GM19238 (cell line): Measurements from ENCODE around the gene PTP4A2.
"Not testable (repeated sequence)": the region's sequence is repeated elsewhere in the genome, so short reads cannot be mapped to it uniquely, and the experiment has no call there.

ENCODE experiments used
- DNase-seq: peaks from one replicate; pipeline ENCODE4 v3.0.0; 2011; ENCODE audit warnings: low spot score; ENCODE audit not compliant: insufficient read length

The PTP4A2 gene

GRCh38 chr1:31951276-31951675 is 13.1 kb upstream of the PTP4A2 start:
- no peak for DNase-seq

DNA sequence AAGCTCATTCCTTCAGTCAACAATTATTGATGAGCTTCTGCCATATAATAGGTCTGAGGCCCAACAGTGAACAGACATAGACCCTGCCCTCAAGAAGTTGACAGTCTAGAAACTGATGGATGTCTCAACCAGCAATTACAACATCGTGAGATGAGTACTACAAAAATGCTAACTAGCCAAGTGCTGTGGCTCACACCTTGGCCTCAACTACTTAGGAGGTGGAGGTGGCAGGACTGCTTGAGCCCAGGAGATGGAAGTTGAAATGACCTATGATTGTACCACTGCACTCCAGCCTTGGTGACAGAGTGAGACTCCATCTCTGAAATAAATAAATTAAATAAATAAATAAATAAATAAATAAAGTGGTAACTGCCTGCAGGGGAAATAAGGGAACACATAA is 11.7 kb upstream of the PTP4A2 start:
- DNase-seq: no peak

DNA sequence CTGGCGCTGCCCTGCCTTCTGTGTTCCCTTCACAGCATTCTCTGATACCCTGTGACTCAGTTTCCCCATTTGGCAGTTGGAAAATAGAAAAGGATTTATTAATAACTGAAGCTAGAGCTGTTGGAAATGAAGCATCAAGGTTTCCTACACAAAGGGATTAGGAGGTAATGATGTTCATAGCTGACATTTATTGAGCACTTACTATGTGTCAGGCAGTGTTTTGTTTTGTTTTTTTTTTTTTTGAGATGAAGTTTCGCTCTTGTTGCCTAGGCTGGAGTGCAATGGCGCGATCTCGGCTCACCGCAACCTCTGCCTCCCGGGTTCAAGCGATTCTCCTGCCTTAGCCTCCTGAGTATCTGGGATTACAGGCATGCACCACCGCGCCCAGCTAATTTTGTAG is 7.5 kb upstream of the PTP4A2 start:
- DNase-seq: not testable (repeated sequence)

DNA sequence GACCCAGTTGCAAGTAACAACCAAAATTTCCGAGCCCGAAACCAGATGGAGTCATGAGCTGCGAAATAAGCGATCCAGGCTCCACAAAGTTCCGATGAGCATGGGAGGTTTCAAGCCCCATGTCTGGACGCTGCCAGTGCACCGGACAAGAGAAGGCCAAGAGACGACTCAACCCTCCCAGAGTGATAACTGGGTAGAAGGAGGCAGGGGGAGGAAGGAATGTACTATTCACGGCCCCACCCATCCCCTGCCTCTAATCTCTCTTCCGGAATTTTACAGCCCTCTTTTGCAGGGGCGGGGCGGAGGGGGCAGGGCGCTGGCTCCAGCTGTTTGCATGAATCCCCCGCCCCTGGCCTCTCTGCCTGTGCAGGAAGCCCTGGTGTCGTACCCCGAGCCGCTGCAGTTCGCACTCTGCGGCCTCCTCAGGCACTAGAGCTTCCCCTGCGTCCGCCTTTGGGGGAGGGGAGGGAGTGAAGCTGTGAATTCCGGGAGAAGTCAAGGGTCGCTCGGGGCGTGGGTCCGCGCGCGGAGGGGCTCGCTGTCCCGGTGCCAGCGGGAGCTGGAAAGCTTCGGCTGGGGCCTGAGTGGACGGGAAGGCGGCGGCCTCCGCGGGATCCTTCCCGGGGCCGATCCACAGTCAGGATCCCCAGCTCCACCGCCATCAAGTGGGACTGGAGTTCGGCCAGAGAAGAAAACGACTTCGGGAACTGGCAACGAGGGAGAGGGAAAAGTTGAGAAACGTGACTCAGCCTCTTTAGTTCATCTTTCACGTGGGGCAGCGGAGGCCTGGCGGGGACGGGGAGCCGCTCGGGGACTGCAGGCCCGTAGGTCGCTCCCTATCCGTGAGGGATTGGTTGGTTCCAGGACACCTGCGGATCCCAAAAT is 6.3 kb upstream of the PTP4A2 start:
- DNase-seq: peak; percentile 88

GRCh38 chr1:31943546-31944184 is 5.5 kb upstream of the PTP4A2 start:
- DNase-seq: no peak

- not testable (repeated sequence) for DNase-seq
These were observed 3.9 kb upstream of the PTP4A2 start for GRCh38 chr1:31942061-31942460.

GRCh38 chr1:31939484-31940329 is 1.5 kb upstream of the PTP4A2 start:
- peak; percentile 67 for DNase-seq

DNA sequence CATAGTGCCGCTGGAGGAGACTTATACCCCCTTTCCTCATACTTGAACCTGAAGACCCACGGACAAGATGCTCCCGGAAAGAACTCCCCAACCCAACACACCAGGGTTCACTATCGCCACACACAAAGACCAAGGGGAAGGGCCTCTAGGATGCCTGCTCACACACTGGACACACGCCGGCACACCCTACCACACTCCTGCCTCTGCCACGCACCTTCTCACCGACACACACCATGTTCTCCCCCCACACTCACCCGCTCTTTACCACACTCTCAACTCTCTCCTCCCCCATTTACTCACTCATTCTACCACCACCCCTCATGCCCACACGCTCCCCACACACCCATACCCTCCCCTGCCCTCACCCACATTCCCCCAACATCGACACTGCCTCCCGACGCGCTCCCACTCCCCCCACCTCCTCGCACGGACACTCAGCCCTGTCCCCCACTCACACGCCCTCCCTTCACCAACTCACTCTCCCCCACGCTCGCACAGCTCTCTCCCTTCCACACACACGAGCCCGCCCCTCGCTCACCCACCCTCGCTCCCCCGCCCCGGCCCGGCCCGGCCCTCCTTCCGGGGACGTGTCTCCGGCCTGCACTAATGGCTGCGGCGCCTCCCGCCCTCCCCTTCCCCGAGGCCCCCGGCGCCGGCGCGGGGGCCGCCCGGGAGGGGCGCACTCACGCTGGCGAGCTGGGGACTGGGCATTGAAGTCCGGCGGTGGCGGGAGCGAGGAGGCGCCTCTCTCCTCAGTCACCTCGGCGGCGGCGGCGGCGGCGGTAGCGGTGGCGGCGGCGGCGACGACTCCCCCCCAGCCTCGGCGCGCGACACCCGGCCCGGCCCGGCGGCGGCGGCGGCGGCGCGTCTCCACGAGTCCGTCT is 626 bp downstream of the PTP4A2 start:
- DNase-seq: peak; percentile 69

DNA sequence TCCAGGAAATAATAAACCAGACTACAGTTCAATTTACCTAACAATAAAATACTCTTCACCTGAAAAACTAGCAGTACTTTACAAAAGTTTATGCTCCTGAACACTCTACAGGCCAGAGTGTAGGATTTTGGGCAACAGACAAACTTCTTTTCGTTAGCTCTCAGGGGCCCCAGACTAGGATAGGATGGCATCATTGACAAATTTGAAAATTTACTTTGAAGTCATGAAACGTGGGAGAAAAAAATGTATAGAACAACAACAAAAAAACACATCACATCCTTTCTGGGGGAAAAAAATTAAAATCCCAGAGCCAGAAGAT is 1.2 kb downstream of the PTP4A2 start:
- no peak for DNase-seq

DNA sequence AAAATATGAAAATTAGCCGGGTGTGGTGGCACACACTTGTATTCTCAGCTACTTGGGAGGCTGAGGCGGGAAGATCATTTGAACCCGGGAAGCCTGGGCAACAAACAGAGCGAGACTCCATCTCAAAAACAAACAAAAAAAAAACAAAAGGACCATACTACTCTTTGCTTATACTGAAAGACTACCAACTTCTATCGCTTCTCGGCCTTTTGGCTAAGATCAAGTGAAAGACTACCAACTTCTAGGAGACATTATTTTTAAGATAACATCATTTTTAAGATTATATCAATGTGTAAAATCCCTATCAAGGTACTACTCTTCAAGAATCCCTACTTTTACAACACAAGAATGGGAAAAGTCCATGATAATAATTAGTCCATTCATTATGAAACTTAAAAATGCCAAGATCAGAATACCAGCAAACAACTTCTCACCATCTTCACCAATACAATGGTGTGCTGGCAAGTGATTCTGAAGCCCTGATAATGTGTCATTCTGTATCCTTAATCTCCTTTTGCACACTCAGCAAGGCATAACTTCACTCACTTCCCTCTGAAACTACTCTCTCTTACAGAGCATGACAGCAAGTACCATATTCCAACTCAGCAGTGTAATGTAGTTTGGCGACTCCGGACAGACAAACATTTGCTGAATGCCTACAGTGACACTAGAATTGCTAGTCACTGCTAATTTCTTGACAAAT is 1.7 kb downstream of the PTP4A2 start:
- no peak for DNase-seq

- no peak for DNase-seq
These were observed 3.2 kb downstream of the PTP4A2 start for GRCh38 chr1:31934706-31935629.

DNA sequence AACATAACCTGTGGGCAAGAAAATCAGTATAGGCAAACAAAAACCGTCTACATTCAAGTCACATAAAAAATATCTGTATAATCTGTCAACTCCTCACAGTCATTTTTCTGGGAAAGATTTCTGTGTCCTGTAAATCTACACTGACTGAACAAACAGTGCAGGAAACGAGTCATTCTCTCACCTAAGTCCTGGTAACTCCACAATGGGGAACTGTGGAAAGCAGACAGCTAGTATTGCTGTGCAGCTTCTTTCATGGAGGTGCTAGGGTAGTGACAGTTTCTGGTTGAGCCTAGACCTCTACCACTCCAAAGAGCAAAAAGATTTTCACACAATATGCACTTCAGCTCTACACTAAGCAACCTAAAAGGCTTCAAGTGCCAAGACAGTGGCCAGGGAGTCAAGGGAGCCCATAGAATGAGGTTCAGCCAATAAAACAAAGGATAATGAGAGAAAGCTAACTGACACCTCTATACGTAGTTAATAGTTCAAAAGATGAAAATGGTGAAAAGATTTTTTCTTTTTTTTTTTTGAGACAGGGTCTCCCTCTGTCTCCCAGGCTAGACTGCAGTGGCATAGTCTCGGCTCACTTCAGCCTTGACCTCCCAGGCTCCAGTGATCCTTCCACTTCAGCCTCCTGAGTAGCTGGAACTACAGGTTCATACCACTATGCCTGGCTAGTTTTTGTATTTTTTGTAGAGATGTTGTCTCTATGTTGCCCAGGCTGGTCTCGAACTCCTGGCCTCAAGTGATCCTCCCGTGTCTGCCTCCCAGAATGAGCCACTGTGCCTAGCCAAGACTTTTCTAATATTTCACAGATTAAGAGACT is 5.5 kb downstream of the PTP4A2 start:
- DNase-seq: no peak

DNA sequence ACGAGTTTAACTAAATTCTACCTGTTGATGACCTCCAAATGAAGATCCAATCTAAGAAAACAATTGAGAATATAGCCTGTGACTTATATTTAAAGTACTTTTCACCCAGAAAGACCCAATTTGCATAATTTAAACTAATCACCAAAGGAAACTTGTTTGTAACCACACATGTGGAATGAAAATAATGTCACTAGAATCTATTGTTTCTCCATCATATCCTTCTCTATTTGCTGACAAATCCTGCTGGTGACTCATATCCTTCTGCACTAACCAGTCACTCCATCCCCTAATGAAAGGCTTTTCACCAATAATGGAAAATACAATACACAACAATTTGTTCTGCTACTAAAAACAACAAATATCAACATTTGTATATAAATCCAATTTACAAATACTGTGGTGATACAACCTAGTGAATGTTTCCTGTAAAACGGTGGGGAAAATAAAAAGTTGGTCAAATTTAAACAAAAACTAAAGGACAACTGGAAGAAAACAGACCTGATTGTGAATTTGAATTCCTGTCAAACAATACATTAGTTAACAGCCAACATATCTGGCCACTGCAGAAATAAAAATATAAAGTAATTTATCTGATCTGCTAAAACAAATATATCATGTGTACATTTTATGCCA is 6.5 kb downstream of the PTP4A2 start:
- no peak for DNase-seq

DNA sequence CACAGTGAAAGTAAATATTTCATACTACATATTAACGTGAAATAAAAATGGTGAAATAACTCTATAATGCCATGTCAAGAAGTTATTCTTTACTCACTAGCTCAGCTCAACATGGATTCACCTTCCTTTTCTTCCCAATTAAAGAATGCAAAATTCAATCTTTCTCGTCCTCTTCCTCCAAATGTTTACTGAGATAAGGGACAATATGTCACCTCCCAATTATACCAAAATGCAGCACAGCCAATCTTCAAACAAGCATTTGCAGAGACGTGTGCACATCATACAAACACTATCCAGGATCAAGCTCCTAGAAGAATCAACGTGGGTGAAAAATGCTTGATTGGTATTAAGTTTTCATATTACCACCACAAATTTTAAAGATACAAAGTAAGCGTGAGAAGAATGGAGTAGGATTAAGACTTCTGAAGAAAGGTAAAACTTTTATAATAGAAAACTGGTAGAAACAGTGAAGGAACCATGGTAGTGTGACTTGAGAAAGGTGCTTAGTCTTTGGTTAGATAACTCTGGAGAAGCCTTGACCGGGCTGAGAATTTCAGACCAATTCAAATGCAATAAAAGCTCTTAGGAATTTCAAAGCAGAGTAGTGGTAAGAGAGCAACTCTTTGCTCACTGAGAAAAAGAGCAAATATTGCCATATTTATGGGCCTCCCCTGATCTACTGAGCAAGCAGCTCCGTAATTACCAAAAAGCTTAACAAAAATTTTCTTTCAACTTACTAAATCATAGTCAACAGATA is 7.2 kb downstream of the PTP4A2 start:
- DNase-seq: no peak

DNA sequence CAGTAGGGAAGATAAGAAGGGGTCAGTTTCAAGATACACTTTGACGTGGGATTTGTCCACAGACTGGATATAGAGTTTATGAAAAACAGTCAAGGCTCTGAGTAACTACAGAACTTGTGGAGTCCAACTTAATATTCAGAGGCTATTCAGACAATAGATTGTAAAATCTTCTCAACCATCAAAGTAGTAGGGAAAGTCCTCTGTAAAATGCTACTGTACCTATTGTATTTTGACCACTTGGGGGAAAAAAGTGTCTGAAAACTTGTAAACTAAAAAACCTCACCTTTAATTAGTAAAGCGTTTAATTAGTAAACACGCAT is 10.5 kb downstream of the PTP4A2 start:
- DNase-seq: no peak

- DNase-seq: no peak
These were observed 11.1 kb downstream of the PTP4A2 start for GRCh38 chr1:31926853-31927660.

DNA sequence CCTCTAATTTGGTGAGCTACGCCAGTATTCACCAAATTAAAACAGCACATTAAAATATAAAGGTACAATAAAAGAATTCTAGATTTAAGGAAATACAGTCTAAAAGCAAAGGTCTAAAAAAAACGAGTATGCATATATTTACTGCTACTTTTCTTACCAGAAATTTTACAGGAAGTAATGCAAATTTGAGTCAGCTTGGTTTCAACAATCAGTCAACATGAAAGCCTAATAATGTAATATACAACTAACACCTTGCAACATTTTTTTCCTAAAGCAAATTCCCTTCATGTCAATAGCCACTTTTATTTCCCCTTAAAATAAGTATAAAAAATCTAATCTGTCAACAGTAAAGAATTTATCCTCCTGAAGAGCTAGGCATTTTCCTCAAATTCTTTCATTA is 11.9 kb downstream of the PTP4A2 start:
- DNase-seq: no peak
